WTC11 (cell line): ENCODE measurements around the gene BLZF1. TPM values are rescaled to one million over a fixed set of nuclear protein-coding genes. Genes with fewer than 3 reads are reported as not detected.

Experiments used
- ATAC-seq: fragments of 200-7000 bp; cut with Tn5 transposase; 2 replicates; pipeline ENCODE4 v1.10.0; 2021; ENCODE audit warnings: mild to moderate bottlenecking, moderate library complexity
- CTCF ChIA-PET: fragments of 300-600 bp; sonication (Branson Sonifier 250); formaldehyde crosslinking; loops from one replicate; lab custom pipeline; 2021; ENCODE audit warnings: antibody characterized with exemption; lab: Charles Lee
- POLR2A ChIA-PET: fragments of 350-600 bp; sonication (Branson Sonifier 250); formaldehyde crosslinking; loops from one replicate; lab custom pipeline; 2021; ENCODE audit warnings: antibody characterized with exemption; lab: Charles Lee
- DNase-seq: peaks from one replicate; pipeline ENCODE4 v3.0.0; 2021; ENCODE audit warnings: low spot score
- H3K27ac Mint-ChIP-seq: 2 replicates; pipeline ENCODE4 v1.8.0; 2021; ENCODE audit warnings: mixed read lengths
- H3K27me3 Mint-ChIP-seq: 2 replicates; pipeline ENCODE4 v1.8.0; 2021; ENCODE audit warnings: low read depth, mild to moderate bottlenecking, moderate library complexity, mixed read lengths
- H3K36me3 Mint-ChIP-seq: 2 replicates; pipeline ENCODE4 v1.8.0; 2021; ENCODE audit warnings: mixed read lengths
- H3K4me1 Mint-ChIP-seq: 2 replicates; pipeline ENCODE4 v1.8.0; 2022; ENCODE audit warnings: mixed read lengths
- H3K4me3 Mint-ChIP-seq: 2 replicates; pipeline ENCODE4 v1.8.0; 2021; ENCODE audit warnings: mild to moderate bottlenecking, moderate library complexity, mixed read lengths
- H3K9me3 Mint-ChIP-seq: 2 replicates; pipeline ENCODE4 v1.8.0; 2021; ENCODE audit warnings: mixed read lengths
- ATF2 ChIP-seq: sonication (generic); formaldehyde crosslinking; IDR thresholded peaks from 2 replicates; pipeline ENCODE4 v1.8.1; 2022; ENCODE audit warnings: low read depth, missing genetic modification reagents, borderline replicate concordance
- CREM ChIP-seq: sonication (generic); formaldehyde crosslinking; IDR thresholded peaks from 2 replicates; pipeline ENCODE4 v1.8.1; 2022; ENCODE audit warnings: mild to moderate bottlenecking, missing genetic modification reagents, moderate library complexity
- ETV6 ChIP-seq: sonication (generic); formaldehyde crosslinking; IDR thresholded peaks from 2 replicates; pipeline ENCODE4 v1.8.1; 2022; ENCODE audit warnings: mild to moderate bottlenecking, missing genetic modification reagents
- IRF2 ChIP-seq: sonication (generic); formaldehyde crosslinking; IDR thresholded peaks from 2 replicates; pipeline ENCODE4 v1.8.0; 2022; ENCODE audit warnings: low read depth, missing genetic modification reagents, borderline replicate concordance
- KAT7 ChIP-seq: sonication (generic); formaldehyde crosslinking; IDR thresholded peaks from 2 replicates; pipeline ENCODE4 v1.8.1; 2023; ENCODE audit warnings: missing genetic modification reagents, mild to moderate bottlenecking, borderline replicate concordance
- SP1 ChIP-seq: sonication (generic); formaldehyde crosslinking; conservative IDR thresholded peaks from 2 replicates; pipeline ENCODE4 v1.8.1; 2022; ENCODE audit warnings: missing genetic modification reagents
- STAT6 ChIP-seq: sonication (generic); formaldehyde crosslinking; conservative IDR thresholded peaks from 2 replicates; pipeline ENCODE4 v1.8.1; 2023; ENCODE audit warnings: mild to moderate bottlenecking, low read depth, missing genetic modification reagents, moderate library complexity
- TP53 ChIP-seq: sonication (generic); formaldehyde crosslinking; IDR thresholded peaks from 2 replicates; pipeline ENCODE4 v1.8.1; 2023; ENCODE audit warnings: mild to moderate bottlenecking, missing genetic modification reagents
- ZNF219 ChIP-seq: sonication (generic); formaldehyde crosslinking; IDR thresholded peaks from 2 replicates; pipeline ENCODE4 v1.8.0; 2023; ENCODE audit warnings: missing genetic modification reagents, mild to moderate bottlenecking, borderline replicate concordance
- ZNF396 ChIP-seq: fragments of 250-450 bp; sonication (Bioruptor Pico); IDR thresholded peaks from 2 replicates; pipeline ENCODE4 v1.8.0; 2021; ENCODE audit warnings: mild to moderate bottlenecking, moderate library complexity, borderline replicate concordance
- ZNF671 ChIP-seq: fragments of 250-450 bp; sonication (Bioruptor Pico); IDR thresholded peaks from 2 replicates; pipeline ENCODE4 v1.8.0; 2021; ENCODE audit warnings: mild to moderate bottlenecking
- total RNA-seq: library from RNA; stranded (reverse); gene quantifications from 3 replicates; pipeline ENCODE4 v1.2.3, GENCODE V29; 2021
- TF ChIP-seq, protein P1 (sequence below): sonication (generic); formaldehyde crosslinking; IDR thresholded peaks from 2 replicates; pipeline ENCODE4 v1.8.1; 2022; ENCODE audit warnings: low read depth, mild to moderate bottlenecking, moderate library complexity, missing genetic modification reagents, borderline replicate concordance
- TF ChIP-seq, protein P2 (sequence below): fragments of 200-600 bp; IDR thresholded peaks from 2 replicates; pipeline ENCODE4 v1.8.0; 2022; ENCODE audit warnings: antibody characterized with exemption
- TF ChIP-seq, protein P3 (sequence below): sonication (generic); formaldehyde crosslinking; IDR thresholded peaks from 2 replicates; pipeline ENCODE4 v1.8.1; 2023; ENCODE audit warnings: mild to moderate bottlenecking, missing genetic modification reagents
- TF ChIP-seq, protein P4 (sequence below): sonication (generic); formaldehyde crosslinking; IDR thresholded peaks from 2 replicates; pipeline ENCODE4 v1.8.0; 2022; ENCODE audit warnings: mild to moderate bottlenecking, missing genetic modification reagents
- TF ChIP-seq, protein P5 (sequence below): fragments of 250-450 bp; sonication (Bioruptor Pico); IDR thresholded peaks from 2 replicates; pipeline ENCODE4 v1.9.0; 2021; ENCODE audit warnings: mild to moderate bottlenecking

BLZF1 gene
- total RNA-seq, 1 experiment from 2014 or later, result 8.3 TPM

DNA sequence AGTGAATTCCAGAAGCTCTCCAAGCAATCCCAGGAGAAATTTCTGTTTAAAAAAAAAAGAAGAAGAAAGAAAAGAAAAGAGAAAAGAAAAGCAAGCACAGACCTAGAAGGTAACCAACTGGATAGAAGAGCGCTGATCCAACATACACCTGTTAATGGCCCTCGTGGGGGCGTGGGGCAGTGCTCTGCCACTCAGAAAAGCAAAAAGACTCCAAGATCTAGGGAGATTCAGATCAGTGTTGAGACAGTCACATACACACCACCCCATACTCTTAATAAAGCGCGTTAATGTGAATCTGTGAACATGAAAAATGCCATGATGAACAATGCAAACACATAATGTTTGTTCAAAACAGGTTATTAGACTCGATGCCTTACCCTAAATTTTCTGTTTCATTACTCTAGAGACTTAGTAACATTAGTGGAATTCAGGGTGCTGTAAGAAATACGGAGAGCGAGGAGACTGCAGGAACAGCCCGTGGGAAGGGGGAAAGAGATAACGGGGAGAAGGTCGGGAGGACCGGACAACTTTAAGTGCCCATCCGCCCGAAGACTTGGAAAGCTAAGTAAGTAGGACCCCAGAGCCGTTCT lies 804 bp upstream of the BLZF1 start:
- no peak for TF ChIP-seq ETV6 (CRISPR knock-in tag)
- TF ChIP-seq, protein P1, sequence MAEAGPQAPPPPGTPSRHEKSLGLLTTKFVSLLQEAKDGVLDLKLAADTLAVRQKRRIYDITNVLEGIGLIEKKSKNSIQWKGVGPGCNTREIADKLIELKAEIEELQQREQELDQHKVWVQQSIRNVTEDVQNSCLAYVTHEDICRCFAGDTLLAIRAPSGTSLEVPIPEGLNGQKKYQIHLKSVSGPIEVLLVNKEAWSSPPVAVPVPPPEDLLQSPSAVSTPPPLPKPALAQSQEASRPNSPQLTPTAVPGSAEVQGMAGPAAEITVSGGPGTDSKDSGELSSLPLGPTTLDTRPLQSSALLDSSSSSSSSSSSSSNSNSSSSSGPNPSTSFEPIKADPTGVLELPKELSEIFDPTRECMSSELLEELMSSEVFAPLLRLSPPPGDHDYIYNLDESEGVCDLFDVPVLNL (CRISPR knock-in tag), result no peak
- TF ChIP-seq STAT6, result no peak
- TF ChIP-seq, protein P2, sequence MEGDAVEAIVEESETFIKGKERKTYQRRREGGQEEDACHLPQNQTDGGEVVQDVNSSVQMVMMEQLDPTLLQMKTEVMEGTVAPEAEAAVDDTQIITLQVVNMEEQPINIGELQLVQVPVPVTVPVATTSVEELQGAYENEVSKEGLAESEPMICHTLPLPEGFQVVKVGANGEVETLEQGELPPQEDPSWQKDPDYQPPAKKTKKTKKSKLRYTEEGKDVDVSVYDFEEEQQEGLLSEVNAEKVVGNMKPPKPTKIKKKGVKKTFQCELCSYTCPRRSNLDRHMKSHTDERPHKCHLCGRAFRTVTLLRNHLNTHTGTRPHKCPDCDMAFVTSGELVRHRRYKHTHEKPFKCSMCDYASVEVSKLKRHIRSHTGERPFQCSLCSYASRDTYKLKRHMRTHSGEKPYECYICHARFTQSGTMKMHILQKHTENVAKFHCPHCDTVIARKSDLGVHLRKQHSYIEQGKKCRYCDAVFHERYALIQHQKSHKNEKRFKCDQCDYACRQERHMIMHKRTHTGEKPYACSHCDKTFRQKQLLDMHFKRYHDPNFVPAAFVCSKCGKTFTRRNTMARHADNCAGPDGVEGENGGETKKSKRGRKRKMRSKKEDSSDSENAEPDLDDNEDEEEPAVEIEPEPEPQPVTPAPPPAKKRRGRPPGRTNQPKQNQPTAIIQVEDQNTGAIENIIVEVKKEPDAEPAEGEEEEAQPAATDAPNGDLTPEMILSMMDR, result no peak
- TF ChIP-seq, protein P3, sequence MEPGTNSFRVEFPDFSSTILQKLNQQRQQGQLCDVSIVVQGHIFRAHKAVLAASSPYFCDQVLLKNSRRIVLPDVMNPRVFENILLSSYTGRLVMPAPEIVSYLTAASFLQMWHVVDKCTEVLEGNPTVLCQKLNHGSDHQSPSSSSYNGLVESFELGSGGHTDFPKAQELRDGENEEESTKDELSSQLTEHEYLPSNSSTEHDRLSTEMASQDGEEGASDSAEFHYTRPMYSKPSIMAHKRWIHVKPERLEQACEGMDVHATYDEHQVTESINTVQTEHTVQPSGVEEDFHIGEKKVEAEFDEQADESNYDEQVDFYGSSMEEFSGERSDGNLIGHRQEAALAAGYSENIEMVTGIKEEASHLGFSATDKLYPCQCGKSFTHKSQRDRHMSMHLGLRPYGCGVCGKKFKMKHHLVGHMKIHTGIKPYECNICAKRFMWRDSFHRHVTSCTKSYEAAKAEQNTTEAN (CRISPR knock-in tag), result no peak
- TF ChIP-seq, protein P4, sequence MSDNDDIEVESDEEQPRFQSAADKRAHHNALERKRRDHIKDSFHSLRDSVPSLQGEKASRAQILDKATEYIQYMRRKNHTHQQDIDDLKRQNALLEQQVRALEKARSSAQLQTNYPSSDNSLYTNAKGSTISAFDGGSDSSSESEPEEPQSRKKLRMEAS (CRISPR knock-in tag), result no peak
- no peak for TF ChIP-seq TP53
- no peak for TF ChIP-seq ZNF219 (CRISPR knock-in tag)
- TF ChIP-seq ZNF396, result no peak
- TF ChIP-seq CREM (CRISPR knock-in tag), result no peak
- TF ChIP-seq, protein P5, sequence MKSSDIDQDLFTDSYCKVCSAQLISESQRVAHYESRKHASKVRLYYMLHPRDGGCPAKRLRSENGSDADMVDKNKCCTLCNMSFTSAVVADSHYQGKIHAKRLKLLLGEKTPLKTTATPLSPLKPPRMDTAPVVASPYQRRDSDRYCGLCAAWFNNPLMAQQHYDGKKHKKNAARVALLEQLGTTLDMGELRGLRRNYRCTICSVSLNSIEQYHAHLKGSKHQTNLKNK (CRISPR knock-in tag), result no peak
- TF ChIP-seq ATF2, result no peak
- TF ChIP-seq SP1 (CRISPR knock-in tag), result no peak; the same call in 1 of the 2 replicates
- TF ChIP-seq KAT7 (CRISPR knock-in tag), result no peak
- no peak for TF ChIP-seq ZNF671 (CRISPR knock-in tag)
- no peak for TF ChIP-seq IRF2 (CRISPR knock-in tag)
- H3K27me3 Mint-ChIP-seq, result no peaks in the 10 kb centered on the region
- H3K9me3 Mint-ChIP-seq, result no peaks in the 10 kb centered on the region
- no peak overlapping the region for H3K27ac Mint-ChIP-seq
- CTCF ChIA-PET, result interaction anchor here (1.2 to 1.6 kb wide), 5 partner anchors 19 to 764 kb away, joined by 3 to 10 read pairs (median 6); no protein-coding TSS in a partner anchor
- H3K36me3 Mint-ChIP-seq, result peaks cover 4% of the 10 kb centered on the region; the same call in 1 of the 2 replicates
- POLR2A ChIA-PET, result interaction anchor here (0.9 kb wide), 1 partner anchor 262 kb away, joined by 3 read pairs; no protein-coding TSS in a partner anchor
- H3K4me1 Mint-ChIP-seq, result no peaks in the 10 kb centered on the region; the same call in 1 of the 2 replicates
- no peak overlapping the region for H3K4me3 Mint-ChIP-seq
- ATAC-seq (no peak), DNase-seq (no peak)
